Cardiac ventricle fibroblast (primary cell): ENCODE results near the gene GPD2. TPM values are rescaled to one million over a fixed set of nuclear protein-coding genes. Genes with fewer than 3 reads are reported as not detected.

Source experiments
- total RNA-seq: library from RNA; depleted of rRNA; stranded (reverse); fragments of >200 nt; gene quantifications from 2 replicates; pipeline ENCODE4 v1.2.3, GENCODE V29; 2015

The GPD2 gene
- 10.9 and 29.5 TPM in 2 replicates for total RNA-seq

DNA sequence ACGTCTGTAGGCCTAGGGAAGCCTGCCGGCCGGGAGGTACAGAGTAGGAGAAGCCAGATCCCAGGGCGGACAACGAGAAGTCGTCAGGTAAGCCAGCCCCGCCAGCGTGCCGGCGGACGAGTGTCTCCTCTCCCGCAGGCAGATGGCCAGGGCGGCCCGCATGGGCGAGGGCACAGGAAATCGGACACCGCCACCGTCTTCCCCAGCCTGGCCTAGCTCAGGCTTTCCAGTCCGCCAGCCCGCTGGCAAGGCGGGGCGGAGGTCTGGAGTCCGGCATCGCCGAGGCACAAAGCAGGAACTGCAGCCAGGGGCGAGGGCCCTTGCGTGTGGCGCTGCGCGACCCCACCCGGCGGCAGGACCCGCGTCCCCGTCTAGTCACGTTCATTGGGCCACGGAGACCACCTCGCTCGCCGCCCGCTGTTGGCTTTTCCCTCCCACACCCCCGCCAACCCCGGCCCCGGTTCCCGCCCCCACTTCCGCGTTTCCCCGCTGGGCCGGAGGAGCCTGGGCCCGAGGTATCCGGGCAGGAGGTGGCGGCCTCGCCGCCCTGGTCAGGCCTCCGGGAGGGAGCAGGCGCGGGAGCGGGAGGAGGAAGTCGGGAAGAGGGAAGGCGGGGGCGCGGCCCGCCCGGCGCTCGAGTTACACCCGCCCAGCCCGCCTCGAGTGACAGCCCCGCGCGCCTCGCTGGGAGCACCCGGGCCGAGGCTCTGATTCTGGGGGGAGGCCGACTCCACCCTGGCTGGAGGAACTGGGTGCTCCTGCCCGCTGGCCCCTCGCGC is at the start of gene GPD2:
GPD2 (plus strand) TSS at position 662 of the 779 bp plus-strand sequence. CDS start 39,727 bp downstream, outside the sequence.

Other genes starting within 250 kb of the GPD2 start
- gene NR4A2, start 103.7 kb upstream of the GPD2 start, total RNA-seq: 0.19 and 1.6 TPM in 2 replicates